Vagina (tissue), 2 donors: Measurements from ENCODE around the gene POLR2J2. TPM values are rescaled to one million over a fixed set of nuclear protein-coding genes. Genes with fewer than 3 reads are reported as not detected.
"Not testable (repeated sequence)": the region's sequence is repeated elsewhere in the genome, so short reads cannot be mapped to it uniquely, and the experiment has no call there.

Experiments used
- DNase-seq, 2 donors: peaks; one replicate each; pipeline ENCODE4 v3.0.0-alpha.2; 2017; ENCODE audit errors: extremely low spot score in 2 of 2
- H3K27ac ChIP-seq: fragments of 200-600 bp; sonication (generic); one replicate; pipeline ENCODE4 v1.5.1; 2019
- H3K27me3 ChIP-seq: fragments of 200-600 bp; sonication (generic); one replicate; pipeline ENCODE4 v1.5.1; 2019
- H3K36me3 ChIP-seq, 2 donors: fragments of 200-600 bp; sonication (generic); one replicate each; pipeline ENCODE4 v1.5.1; 2017 to 2019
- H3K4me1 ChIP-seq: fragments of 200-600 bp; sonication (generic); one replicate; pipeline ENCODE4 v1.5.1; 2019
- H3K4me3 ChIP-seq, 2 donors: fragments of 200-600 bp; sonication (generic); 1 replicate in 1 of 2; 2 replicates in 1 of 2; pipeline ENCODE4 v1.5.1; 2016 to 2019
- H3K9me3 ChIP-seq: fragments of 200-600 bp; sonication (generic); one replicate; pipeline ENCODE4 v1.5.1; 2019
- intact Hi-C: fragments of 100-400 bp; cut with DNase I; formaldehyde crosslinking; loops from one replicate; pipeline ENCODE4 v1.15.1; 2023
- total RNA-seq: library from RNA; depleted of rRNA; stranded (reverse); fragments of >200 nt; gene quantifications from one replicate; pipeline ENCODE4 v1.2.3, GENCODE V29; 2016

Gene POLR2J2
- total RNA-seq, 1 donor from 2014 or later: 2.2 TPM

DNA sequence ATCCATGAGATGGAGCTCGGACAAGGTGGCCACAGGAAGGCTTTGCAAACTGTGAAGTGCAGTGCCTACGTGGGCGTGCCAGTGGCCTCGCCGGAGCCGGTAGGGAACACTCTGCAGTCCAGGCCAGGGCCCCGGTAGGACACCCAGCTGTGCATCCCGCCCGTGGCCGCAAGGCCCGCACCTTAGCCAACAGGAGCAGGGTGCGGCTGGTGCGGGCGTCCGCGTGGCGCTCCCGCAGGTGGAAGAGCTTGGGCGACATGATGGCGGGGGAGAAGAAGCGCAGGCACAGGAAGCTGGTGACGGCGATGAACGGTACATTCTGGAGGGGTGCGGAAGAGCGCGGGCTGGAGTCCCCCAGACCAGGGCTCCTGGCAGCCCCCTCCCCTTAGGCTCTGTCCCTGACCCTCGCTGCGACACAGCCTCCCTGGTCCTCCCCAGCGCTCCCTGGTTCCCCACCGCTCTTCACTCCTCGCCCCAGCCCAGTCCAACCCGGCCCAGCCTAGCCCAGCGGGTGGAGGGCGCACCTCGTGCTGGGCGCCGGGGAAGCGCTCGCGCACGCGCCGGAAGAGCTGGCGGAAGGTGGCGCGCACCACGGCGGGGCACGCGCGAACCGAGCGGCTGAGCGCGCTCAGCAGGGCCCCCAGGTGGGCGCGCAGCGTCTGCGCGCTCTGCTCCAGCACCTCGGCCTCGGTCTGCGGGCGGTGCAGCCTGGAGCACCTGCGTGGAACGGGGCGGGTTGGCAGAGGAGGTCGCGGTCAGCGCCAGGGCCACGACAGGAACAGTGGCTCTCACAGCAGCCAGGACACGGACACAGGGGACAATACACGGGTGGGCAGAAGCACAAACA lies 18.2 kb upstream of the POLR2J2 start:
- H3K9me3 ChIP-seq, H3K27me3 ChIP-seq, H3K27ac ChIP-seq, H3K4me1 ChIP-seq, DNase-seq, intact Hi-C loops, H3K36me3 ChIP-seq: not testable (repeated sequence)
- H3K4me3 ChIP-seq: peak overlapping the region in 1 of 2 donors; percentile 22

DNA sequence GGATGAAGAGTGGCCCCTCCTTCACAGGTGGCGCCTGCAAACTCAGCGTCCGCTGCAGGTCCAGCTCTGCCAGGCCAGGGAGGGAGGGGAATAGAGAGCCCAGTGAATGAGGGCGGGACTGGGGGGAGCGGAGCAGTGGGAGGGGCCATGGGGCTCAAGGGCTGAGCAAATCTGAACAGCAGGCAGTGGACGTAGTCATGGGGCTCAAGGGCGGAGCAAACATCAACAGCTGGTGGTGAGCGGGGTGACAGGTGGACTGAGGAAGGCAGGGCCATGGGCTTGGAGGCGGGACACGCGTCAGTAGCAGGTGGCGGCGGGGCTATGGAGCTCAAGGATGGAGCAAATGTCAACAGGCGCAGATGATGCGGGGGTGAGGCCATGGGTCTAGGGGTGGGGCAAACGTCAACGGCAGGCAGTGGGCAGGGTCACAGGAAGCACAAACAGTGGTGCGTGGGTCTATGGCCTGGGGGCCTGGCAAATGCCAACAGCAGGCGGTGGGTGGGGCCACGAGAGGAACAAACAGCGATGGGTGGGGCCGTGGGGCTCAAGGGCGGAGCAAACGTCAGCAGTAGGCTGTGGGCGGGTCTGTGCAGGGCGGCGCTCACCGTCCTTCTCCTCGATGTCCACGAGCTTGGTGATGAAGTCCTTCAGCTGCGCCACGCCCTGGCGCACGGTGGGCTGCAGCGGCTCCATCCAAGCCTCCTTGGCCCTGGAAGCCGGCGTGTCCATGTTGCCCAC lies 17.0 kb upstream of the POLR2J2 start:
- DNase-seq: not testable (repeated sequence)

DNA sequence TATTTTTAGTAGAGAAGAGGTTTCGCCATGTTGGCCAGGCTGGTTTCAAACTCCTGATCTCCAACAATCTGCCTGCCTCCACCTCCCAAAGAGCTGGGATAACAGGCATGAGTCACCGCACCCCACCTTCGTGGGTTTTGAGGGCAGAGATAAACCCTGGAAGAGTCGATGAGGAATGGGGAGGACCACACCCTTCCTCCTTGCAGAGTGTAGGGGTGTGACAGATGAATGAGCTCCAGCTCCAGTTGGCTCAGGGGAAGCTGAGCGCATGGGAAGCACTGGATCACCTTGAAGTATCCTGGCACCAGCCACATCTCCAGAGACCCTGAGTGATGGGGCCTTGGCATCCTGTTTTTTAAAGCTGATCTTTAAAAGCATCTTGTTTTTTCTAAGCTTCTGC lies 11.1 kb upstream of the POLR2J2 start:
- H3K4me1 ChIP-seq, H3K9me3 ChIP-seq, H3K4me3 ChIP-seq, H3K27me3 ChIP-seq, DNase-seq, H3K36me3 ChIP-seq, H3K27ac ChIP-seq, intact Hi-C loops: not testable (repeated sequence)

More for the DNA sequence above, 17.0 kb upstream of the POLR2J2 start:
- H3K4me3 ChIP-seq, H3K9me3 ChIP-seq, H3K4me1 ChIP-seq, H3K27ac ChIP-seq, intact Hi-C loops, H3K36me3 ChIP-seq, H3K27me3 ChIP-seq: not testable (repeated sequence)

DNA sequence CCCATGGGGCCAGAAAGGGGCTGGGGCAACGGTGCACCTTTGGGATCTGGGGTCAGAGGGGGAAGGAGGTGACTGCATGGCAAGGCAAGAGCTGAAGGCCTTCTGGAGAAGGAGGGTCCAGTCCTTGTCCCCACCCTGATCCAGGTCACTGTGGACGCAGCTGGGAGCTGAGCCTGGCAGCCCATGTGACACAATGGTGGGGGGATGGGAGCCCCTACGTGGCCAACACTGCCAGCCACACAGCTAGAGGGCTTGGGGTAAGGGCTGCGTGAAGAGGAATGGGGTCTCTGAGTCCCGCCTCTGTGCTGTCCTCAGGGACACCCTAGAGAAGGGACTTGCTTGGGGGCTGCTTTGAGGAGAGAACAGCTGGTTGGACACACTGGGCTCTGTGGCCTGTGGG lies 9.3 kb upstream of the POLR2J2 start:
- H3K27me3 ChIP-seq, H3K36me3 ChIP-seq, H3K27ac ChIP-seq, intact Hi-C loops, H3K4me3 ChIP-seq, H3K4me1 ChIP-seq, DNase-seq, H3K9me3 ChIP-seq: not testable (repeated sequence)

DNA sequence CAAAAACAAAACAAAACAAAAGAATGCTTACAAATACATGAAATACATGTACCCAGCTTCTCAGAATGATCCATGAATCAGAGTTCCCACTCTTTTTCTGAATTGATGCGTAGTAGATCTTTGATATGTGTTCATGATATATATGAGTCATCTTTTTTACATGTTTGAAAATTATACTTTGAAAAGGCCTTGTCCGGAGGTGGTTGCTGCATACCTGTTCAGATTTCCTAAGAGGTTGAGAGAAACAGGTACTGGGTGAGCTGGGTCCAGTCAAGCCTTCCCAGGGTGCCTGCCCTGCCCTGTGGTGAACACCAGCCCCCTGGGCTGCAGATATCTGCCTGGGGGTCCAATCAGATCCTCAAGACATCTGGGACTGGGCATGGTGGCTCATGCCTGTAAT lies 4.1 kb upstream of the POLR2J2 start:
- H3K4me1 ChIP-seq, H3K36me3 ChIP-seq, H3K27me3 ChIP-seq, DNase-seq, H3K27ac ChIP-seq, intact Hi-C loops, H3K9me3 ChIP-seq, H3K4me3 ChIP-seq: not testable (repeated sequence)

DNA sequence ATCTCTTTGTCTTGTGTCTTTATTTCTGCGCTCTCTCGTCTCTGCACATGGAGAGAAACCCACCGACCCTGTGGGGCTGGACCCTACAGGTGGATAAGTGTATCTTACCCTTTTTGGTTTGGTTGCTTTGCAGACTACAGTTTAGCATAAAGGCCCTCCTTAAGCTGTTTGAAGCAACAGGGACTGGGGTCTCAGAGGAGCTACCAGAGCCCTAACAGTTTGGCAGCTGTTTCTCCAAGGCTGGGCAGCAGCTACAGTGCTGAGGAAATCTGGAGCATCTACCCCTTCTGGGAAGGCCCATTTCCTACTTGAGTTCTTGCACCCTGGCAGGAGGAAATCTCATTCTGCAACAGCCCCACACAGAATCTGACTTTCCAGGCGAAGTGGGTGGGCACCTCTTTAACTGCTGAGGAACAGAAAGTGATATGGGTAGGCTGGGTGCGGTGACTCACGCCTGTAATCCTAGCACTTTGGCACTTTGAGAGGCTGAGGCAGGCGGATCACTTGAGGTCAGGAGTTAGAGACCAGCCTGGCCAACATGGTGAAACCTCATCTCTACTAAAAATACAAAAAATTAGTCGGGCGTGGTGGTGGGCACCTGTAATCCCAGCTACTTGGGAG lies 2.1 kb upstream of the POLR2J2 start:
- H3K4me1 ChIP-seq, DNase-seq, H3K27ac ChIP-seq, H3K36me3 ChIP-seq, intact Hi-C loops, H3K4me3 ChIP-seq, H3K9me3 ChIP-seq, H3K27me3 ChIP-seq: not testable (repeated sequence)

DNA sequence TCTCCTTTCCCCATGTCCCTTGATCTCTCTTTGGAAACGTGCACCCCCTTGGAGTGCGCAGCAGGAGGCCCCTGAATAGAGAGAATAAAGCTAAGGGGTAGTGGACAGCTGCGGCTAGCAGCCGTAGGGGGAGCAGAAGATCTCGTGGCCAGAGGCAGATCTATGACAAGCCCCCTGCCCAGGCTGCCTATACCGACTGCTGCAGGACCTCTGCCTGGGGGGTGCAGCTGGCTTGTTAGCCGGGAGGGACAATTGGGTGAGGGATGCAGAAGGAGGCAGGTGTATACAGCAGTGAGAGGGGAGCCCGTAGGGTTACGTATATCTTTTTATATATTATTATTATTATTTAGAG lies 469 bp upstream of the POLR2J2 start:
- intact Hi-C loops, H3K4me1 ChIP-seq, H3K27ac ChIP-seq, H3K9me3 ChIP-seq, H3K36me3 ChIP-seq, H3K27me3 ChIP-seq, H3K4me3 ChIP-seq, DNase-seq: not testable (repeated sequence)

DNA sequence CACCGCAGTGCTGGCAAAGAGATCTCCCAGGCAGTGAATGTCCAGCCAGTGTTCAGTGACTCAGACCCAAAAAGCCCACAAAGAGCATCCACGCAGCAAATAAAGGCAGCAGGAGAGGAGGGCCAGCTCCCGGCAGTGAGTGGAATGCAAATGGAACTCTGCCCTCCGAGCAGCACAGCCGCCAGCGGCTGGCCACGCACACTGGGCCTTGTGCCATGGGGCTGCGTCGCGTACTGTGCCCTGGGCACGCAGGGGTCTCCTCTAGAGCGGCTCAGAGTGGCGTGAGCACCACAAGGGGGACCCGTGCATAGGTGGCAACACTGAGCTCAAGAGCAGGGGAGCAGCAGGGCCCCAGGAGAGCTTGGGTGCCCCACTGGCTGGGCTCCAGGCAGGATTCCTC lies 3.9 kb downstream of the POLR2J2 start:
- H3K27ac ChIP-seq, intact Hi-C loops, H3K36me3 ChIP-seq, H3K9me3 ChIP-seq, H3K27me3 ChIP-seq, H3K4me1 ChIP-seq, H3K4me3 ChIP-seq, DNase-seq: not testable (repeated sequence)

DNA sequence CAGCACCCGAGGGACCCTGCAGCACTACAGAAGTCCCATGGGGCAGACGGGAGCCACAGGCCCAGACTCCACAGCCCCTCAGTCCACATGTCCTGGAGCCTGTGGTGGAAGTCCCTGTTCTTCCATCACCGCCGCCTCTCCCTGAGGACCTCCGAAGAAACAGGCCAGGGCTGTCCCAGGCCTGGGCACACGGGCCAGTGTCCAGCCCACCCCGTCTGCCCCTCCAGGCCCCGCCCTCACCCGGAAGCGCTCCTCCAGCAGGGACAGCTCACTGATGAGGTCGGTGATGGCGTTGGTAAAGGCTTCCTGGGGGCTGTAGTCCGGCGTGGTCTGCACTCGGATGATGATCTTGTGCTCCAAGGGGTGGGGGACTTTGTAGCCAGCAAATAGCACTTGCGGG lies 4.6 kb downstream of the POLR2J2 start:
- DNase-seq, H3K4me3 ChIP-seq, H3K4me1 ChIP-seq, H3K36me3 ChIP-seq, intact Hi-C loops, H3K9me3 ChIP-seq, H3K27ac ChIP-seq, H3K27me3 ChIP-seq: not testable (repeated sequence)

DNA sequence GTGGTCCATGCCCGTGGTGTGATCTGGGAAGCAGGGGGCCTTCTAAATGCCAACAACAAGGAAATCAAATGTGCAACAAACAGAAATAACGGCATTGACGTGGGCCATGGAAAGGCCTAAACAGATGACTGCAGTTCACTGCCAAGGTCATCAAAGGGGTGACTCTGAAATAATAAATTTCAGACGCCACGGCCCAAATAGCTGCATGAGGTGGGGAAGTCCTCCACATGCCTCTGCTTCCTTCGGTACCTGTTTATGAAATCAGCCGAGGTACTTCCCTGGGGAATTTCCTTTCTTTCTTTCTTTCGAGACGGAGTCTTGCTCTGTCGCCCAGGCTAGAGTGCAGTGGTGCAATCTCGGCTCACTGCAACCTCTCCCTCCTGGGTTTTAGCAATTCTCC lies 6.7 kb downstream of the POLR2J2 start:
- intact Hi-C loops, H3K36me3 ChIP-seq, H3K27me3 ChIP-seq, H3K9me3 ChIP-seq, H3K4me1 ChIP-seq, DNase-seq, H3K4me3 ChIP-seq, H3K27ac ChIP-seq: not testable (repeated sequence)

DNA sequence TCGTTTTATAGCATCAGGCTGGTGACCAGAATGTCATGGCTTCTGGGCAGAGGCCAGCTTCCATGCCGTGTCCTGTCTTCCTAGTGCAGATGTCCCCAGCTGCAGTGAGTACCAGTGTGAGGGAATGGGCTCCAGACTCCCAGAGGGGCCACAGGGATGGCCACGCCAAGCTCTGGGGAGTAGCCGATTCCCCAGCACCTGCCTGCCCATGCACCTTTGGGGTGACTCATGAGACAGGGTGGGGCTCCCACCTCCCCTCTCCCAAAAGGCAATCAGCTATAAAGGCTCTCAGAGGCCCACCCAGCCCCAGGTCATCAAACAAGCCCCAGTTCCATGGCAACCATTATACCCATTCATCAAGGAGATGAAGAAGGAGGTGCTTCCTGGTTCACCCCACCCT lies 21.5 kb downstream of the POLR2J2 start, which contains the start of gene SPDYE2B:
Gene SPDYE2B (plus strand): TSS at position 396 of the 400 bp plus-strand sequence. CDS start 2,030 bp downstream, outside the sequence.
- H3K4me3 ChIP-seq, H3K27me3 ChIP-seq, DNase-seq, H3K27ac ChIP-seq, H3K9me3 ChIP-seq, H3K36me3 ChIP-seq, intact Hi-C loops, H3K4me1 ChIP-seq: not testable (repeated sequence)

DNA sequence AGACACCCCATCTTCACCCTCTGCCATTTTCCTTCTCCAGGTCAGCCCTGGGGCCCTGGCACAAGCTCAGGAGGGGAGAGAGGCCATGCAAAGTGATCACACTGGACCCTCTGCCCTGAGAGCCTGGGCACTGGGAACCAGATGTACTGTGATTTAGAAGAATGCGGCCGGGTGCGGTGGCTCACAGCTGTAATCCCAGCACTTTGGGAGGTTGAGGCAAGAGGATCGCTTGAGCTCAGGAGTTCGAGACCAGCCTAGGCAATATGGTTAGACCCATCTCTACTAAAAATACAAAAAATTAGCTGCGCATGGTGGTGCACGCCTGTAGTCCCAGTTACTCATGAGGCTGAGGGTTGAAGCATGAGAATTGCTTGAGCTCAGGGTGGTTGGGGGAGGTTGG lies 23.6 kb downstream of the POLR2J2 start:
- H3K27ac ChIP-seq, H3K4me3 ChIP-seq, H3K27me3 ChIP-seq, DNase-seq, H3K36me3 ChIP-seq, intact Hi-C loops, H3K9me3 ChIP-seq, H3K4me1 ChIP-seq: not testable (repeated sequence)

DNA sequence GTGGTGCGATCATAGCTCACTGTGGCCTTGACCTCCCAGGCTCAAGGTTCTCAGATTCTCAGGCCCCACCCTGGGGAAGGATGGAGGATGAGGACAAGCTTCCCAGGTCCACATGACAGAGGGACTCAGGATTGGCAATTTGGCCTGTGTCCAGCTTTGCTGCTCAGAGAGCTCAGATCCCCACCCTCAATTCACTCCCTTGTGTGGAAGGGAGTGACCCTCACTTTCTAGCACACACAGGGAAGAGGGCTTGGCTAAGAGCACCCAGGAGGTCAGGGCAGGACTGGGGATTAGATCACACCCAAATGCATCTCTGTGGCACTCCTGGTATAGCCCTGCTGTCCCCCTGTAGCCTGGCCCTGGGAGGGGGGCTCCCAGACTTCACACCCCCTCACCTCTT lies 28.1 kb downstream of the POLR2J2 start:
- H3K4me1 ChIP-seq, H3K36me3 ChIP-seq, H3K27ac ChIP-seq, H3K9me3 ChIP-seq, H3K4me3 ChIP-seq, H3K27me3 ChIP-seq, intact Hi-C loops, DNase-seq: not testable (repeated sequence)
